ENCODE results near the gene ANKFN1. TPM values are rescaled to one million over a fixed set of nuclear protein-coding genes. Genes with fewer than 3 reads are reported as not detected.
"Not testable (repeated sequence)": the region's sequence is repeated elsewhere in the genome, so short reads cannot be mapped to it uniquely, and the experiment has no call there.

Gene ANKFN1
- total RNA-seq, 2 donors from 2014 or later: not detected

- no peaks in the 10 kb centered on the region for H3K36me3 Mint-ChIP-seq
- H3K27me3 Mint-ChIP-seq: peaks cover 0 to 7% of the 10 kb centered on the region in 2 donors
- DNase-seq (ENCODE audit: low spot score): no peak
- H3K9me3 Mint-ChIP-seq: no peaks in the 10 kb centered on the region
- H3K4me1 Mint-ChIP-seq (ENCODE audit: low read depth in 2 of 2): no peaks in the 10 kb centered on the region
- H3K27ac Mint-ChIP-seq: no peak overlapping the region
- H3K4me3 Mint-ChIP-seq: no peak overlapping the region
- ATAC-seq: no peak
Measured at GRCh38 chr17:56393156-56393555, 239.9 kb downstream of the ANKFN1 start.

- Mint-ChIP-seq H3K4me1 (ENCODE audit: low read depth in 2 of 2) (no peaks in the 10 kb centered on the region), H3K27me3 (peaks cover 4% of the 10 kb centered on the region in 2 donors), H3K4me3 (no peak overlapping the region), H3K36me3 (no peaks in the 10 kb centered on the region), H3K27ac (no peak overlapping the region), H3K9me3 (no peaks in the 10 kb centered on the region)
- ATAC-seq (no peak), DNase-seq (ENCODE audit: low spot score) (no peak)
Measured at GRCh38 chr17:56395787-56396186, 242.5 kb downstream of the ANKFN1 start.

GRCh38 chr17:56407086-56407485, 253.8 kb downstream of the ANKFN1 start:
- no peak for ATAC-seq
- Mint-ChIP-seq H3K36me3 (peaks cover 6% of the 10 kb centered on the region), H3K9me3 (peaks cover 5% of the 10 kb centered on the region), H3K27ac (no peak overlapping the region), H3K4me3 (no peak overlapping the region), H3K4me1 (ENCODE audit: low read depth in 2 of 2) (no peaks in the 10 kb centered on the region), H3K27me3 (peaks cover 18 to 46% of the 10 kb centered on the region in 2 donors)
- DNase-seq (ENCODE audit: low spot score): no peak

- not testable (repeated sequence) for H3K4me3 Mint-ChIP-seq; H3K4me1 Mint-ChIP-seq (ENCODE audit: low read depth in 2 of 2); DNase-seq (ENCODE audit: low spot score); ATAC-seq; H3K27ac Mint-ChIP-seq; H3K36me3 Mint-ChIP-seq
- Mint-ChIP-seq H3K27me3 (peaks cover 13 to 35% of the 10 kb centered on the region in 2 donors), H3K9me3 (peaks cover 11% of the 10 kb centered on the region)
Measured at GRCh38 chr17:56412356-56412755, 259.1 kb downstream of the ANKFN1 start.

- H3K27ac Mint-ChIP-seq: no peak overlapping the region
- DNase-seq (ENCODE audit: low spot score): no peak
- H3K4me3 Mint-ChIP-seq: no peak overlapping the region
- no peaks in the 10 kb centered on the region for H3K4me1 Mint-ChIP-seq (ENCODE audit: low read depth in 2 of 2)
- peaks cover 8% of the 10 kb centered on the region for H3K36me3 Mint-ChIP-seq
- H3K27me3 Mint-ChIP-seq: peaks cover 10 to 27% of the 10 kb centered on the region in 2 donors
- H3K9me3 Mint-ChIP-seq: peaks cover 9% of the 10 kb centered on the region
- ATAC-seq: no peak
Measured at GRCh38 chr17:56416682-56417351, 263.5 kb downstream of the ANKFN1 start.

GRCh38 chr17:56424005-56424404, 270.7 kb downstream of the ANKFN1 start:
- Mint-ChIP-seq H3K27ac (no peak overlapping the region), H3K36me3 (no peaks in the 10 kb centered on the region), H3K4me3 (no peak overlapping the region), H3K4me1 (ENCODE audit: low read depth in 2 of 2) (no peaks in the 10 kb centered on the region), H3K27me3 (peaks cover 11 to 16% of the 10 kb centered on the region in 2 donors), H3K9me3 (no peaks in the 10 kb centered on the region)
- no peak for ATAC-seq
- no peak for DNase-seq (ENCODE audit: low spot score)

GRCh38 chr17:56424543-56425044, 271.3 kb downstream of the ANKFN1 start:
- Mint-ChIP-seq H3K36me3 (no peaks in the 10 kb centered on the region), H3K9me3 (no peaks in the 10 kb centered on the region), H3K4me3 (no peak overlapping the region), H3K27ac (no peak overlapping the region), H3K4me1 (ENCODE audit: low read depth in 2 of 2) (no peaks in the 10 kb centered on the region), H3K27me3 (peaks cover 11 to 16% of the 10 kb centered on the region in 2 donors)
- DNase-seq (ENCODE audit: low spot score): no peak
- ATAC-seq: no peak

GRCh38 chr17:56425483-56425882, 272.2 kb downstream of the ANKFN1 start:
- Mint-ChIP-seq H3K27me3 (peaks cover 11 to 16% of the 10 kb centered on the region in 2 donors), H3K9me3 (no peaks in the 10 kb centered on the region), H3K4me1 (ENCODE audit: low read depth in 2 of 2) (no peaks in the 10 kb centered on the region), H3K27ac (no peak overlapping the region), H3K36me3 (no peaks in the 10 kb centered on the region), H3K4me3 (no peak overlapping the region)
- ATAC-seq (no peak), DNase-seq (ENCODE audit: low spot score) (no peak)

GRCh38 chr17:56426901-56427300, 273.6 kb downstream of the ANKFN1 start:
- DNase-seq (ENCODE audit: low spot score) (no peak), ATAC-seq (no peak)
- H3K9me3 Mint-ChIP-seq: no peaks in the 10 kb centered on the region
- peaks cover 13 to 16% of the 10 kb centered on the region in 2 donors for H3K27me3 Mint-ChIP-seq
- H3K27ac Mint-ChIP-seq: no peak overlapping the region
- H3K4me3 Mint-ChIP-seq: no peak overlapping the region
- no peaks in the 10 kb centered on the region for H3K36me3 Mint-ChIP-seq
- no peaks in the 10 kb centered on the region for H3K4me1 Mint-ChIP-seq (ENCODE audit: low read depth in 2 of 2)

GRCh38 chr17:56431736-56432135, 278.5 kb downstream of the ANKFN1 start:
- no peaks in the 10 kb centered on the region for H3K36me3 Mint-ChIP-seq
- ATAC-seq (no peak), DNase-seq (ENCODE audit: low spot score) (no peak)
- no peak overlapping the region for H3K27ac Mint-ChIP-seq
- H3K9me3 Mint-ChIP-seq: no peaks in the 10 kb centered on the region
- peaks cover 0 to 8% of the 10 kb centered on the region in 2 donors for H3K27me3 Mint-ChIP-seq
- no peaks in the 10 kb centered on the region for H3K4me1 Mint-ChIP-seq (ENCODE audit: low read depth in 2 of 2)
- H3K4me3 Mint-ChIP-seq: no peak overlapping the region

GRCh38 chr17:56432443-56432842, 279.2 kb downstream of the ANKFN1 start:
- no peak for ATAC-seq
- Mint-ChIP-seq H3K27ac (no peak overlapping the region), H3K36me3 (no peaks in the 10 kb centered on the region), H3K9me3 (no peaks in the 10 kb centered on the region), H3K4me1 (ENCODE audit: low read depth in 2 of 2) (no peaks in the 10 kb centered on the region), H3K27me3 (peaks cover 5 to 11% of the 10 kb centered on the region in 2 donors), H3K4me3 (no peak overlapping the region)
- no peak for DNase-seq (ENCODE audit: low spot score)

- Mint-ChIP-seq H3K9me3 (no peaks in the 10 kb centered on the region), H3K27me3 (peaks cover 19 to 25% of the 10 kb centered on the region in 2 donors), H3K36me3 (no peaks in the 10 kb centered on the region), H3K4me3 (no peak overlapping the region), H3K4me1 (ENCODE audit: low read depth in 2 of 2) (no peaks in the 10 kb centered on the region), H3K27ac (no peak overlapping the region)
- ATAC-seq (no peak), DNase-seq (ENCODE audit: low spot score) (no peak)
Measured at GRCh38 chr17:56434610-56435009, 281.3 kb downstream of the ANKFN1 start.

GRCh38 chr17:56436142-56436541, 282.9 kb downstream of the ANKFN1 start:
- Mint-ChIP-seq H3K9me3 (no peaks in the 10 kb centered on the region), H3K27me3 (peaks cover 22 to 25% of the 10 kb centered on the region in 2 donors), H3K27ac (no peak overlapping the region), H3K4me1 (ENCODE audit: low read depth in 2 of 2) (no peaks in the 10 kb centered on the region), H3K4me3 (no peak overlapping the region), H3K36me3 (no peaks in the 10 kb centered on the region)
- no peak for DNase-seq (ENCODE audit: low spot score)
- ATAC-seq: no peak

- DNase-seq (ENCODE audit: low spot score) (no peak), ATAC-seq (no peak)
- Mint-ChIP-seq H3K4me3 (no peak overlapping the region), H3K4me1 (ENCODE audit: low read depth in 2 of 2) (no peaks in the 10 kb centered on the region), H3K27me3 (peaks cover 16 to 42% of the 10 kb centered on the region in 2 donors), H3K36me3 (no peaks in the 10 kb centered on the region), H3K27ac (no peak overlapping the region), H3K9me3 (no peaks in the 10 kb centered on the region)
Measured at GRCh38 chr17:56440419-56440818, 287.1 kb downstream of the ANKFN1 start.

GRCh38 chr17:56441308-56441707, 288.0 kb downstream of the ANKFN1 start:
- no peaks in the 10 kb centered on the region for H3K9me3 Mint-ChIP-seq
- H3K4me3 Mint-ChIP-seq: no peak overlapping the region
- no peak overlapping the region for H3K27ac Mint-ChIP-seq
- H3K36me3 Mint-ChIP-seq: no peaks in the 10 kb centered on the region
- peaks cover 16 to 42% of the 10 kb centered on the region in 2 donors for H3K27me3 Mint-ChIP-seq
- ATAC-seq (no peak), DNase-seq (ENCODE audit: low spot score) (no peak)
- H3K4me1 Mint-ChIP-seq (ENCODE audit: low read depth in 2 of 2): no peaks in the 10 kb centered on the region

All from natural killer cell treated with Interleukin-12 subunit alpha and Interleukin-12 subunit beta and Interleukin-15 and Interleukin-18, amount 100 ng/mL, for 72 hours (primary cell).